GM18508 (cell line): Measurements from ENCODE around the gene RBPJ.
"Not testable (repeated sequence)": the region's sequence is repeated elsewhere in the genome, so short reads cannot be mapped to it uniquely, and the experiment has no call there.

ENCODE experiments used
- ATAC-seq: cut with Tn5 transposase; IDR thresholded peaks from one replicate; pipeline ENCODE4 v1.9.1; 2021; ENCODE audit warnings: moderate number of reproducible peaks; ENCODE audit not compliant: insufficient read depth, unreplicated experiment

RBPJ gene

GRCh38 chr4:26331380-26331950 lies 10.7 kb downstream of the RBPJ start:
- ATAC-seq, result no peak

DNA sequence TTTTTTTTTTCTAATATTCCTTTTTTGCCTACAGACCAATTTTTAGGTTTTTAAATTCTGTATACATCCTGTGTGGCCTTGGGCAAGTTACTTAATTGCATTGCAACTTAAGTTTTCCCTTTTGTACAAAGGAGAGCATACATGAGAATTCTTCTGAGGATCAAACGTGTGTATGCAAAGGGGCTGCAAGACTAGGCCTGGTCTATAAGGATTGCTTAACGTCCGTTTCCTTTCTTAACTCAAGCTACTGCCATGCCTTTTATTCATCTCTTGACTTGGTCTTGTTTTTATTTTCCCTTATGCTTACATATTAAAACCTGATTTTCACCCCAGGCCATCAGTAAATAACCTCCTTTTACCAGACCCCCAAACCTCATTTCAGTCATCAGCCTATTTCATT lies 13.6 kb downstream of the RBPJ start:
- no peak for ATAC-seq

DNA sequence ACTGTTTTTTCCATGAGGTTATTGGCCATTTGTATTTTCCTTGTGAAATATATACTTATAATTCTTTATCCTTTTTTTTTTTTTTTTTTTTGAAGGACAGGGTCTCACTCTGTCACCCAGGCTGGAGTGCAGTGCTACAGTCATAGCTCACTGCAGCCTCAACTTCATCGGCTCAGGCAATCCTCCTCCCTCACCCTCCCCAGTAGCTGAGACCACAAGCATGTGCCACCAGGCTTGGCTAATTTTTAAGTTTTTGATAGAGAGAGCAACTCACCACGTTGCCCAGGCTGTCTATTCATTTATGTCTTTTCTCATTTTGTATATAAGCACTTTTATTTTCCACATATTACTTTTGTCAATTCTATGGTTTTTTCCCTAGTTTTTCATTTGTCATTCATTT lies 16.8 kb downstream of the RBPJ start:
- ATAC-seq, result no peak

DNA sequence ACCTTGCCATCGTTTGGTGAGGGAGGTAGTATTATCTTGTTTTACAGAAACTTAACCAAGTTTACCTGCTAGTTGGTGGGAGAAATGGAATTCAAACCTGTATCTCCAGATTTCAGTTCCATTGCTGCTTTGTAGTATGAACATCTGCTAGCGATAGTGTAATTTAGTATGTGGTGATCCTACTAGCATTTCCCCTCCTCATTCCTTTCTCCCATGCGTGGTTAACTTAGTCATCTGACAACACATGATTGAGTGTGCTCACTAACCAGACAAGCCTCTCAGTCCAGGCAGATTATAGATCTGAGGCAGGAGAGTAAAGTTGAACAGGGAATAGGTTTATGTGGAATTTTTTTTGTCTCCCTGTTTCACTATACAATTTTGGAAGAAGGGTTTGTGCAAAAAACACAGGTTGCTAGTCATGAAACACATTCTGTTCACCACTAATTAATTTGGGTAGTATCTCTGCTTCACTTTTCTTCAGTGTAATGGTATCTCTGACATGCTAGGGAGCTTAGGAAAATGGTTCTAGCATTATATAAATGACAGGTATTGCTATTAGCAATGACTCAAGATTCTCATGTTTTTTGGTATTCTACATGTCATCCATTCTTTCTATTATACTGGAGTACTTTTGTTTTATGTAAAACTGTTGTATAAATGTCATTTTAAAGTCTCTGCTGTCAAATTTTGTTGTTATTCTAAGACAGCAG lies 21.7 kb downstream of the RBPJ start:
- no peak for ATAC-seq

DNA sequence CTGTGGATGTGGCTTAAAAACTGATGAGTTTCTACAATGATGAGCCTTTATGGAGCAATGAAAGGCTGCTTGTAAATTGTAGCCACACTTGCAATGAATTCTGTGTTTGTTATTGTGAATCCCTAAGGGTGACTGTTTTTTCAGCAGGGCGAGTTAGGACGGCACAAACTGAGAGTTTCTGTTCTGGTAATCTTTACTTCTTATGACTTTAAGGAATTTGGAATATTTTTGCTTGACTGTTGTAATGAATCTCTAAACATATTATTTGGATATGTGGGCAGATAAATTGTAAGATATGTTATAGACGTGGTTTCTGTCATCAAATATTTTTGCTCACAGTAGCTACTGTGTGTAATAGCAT lies 22.2 kb downstream of the RBPJ start:
- no peak for ATAC-seq

GRCh38 chr4:26344901-26345564 lies 24.2 kb downstream of the RBPJ start:
- no peak for ATAC-seq

GRCh38 chr4:26345565-26345938 lies 24.7 kb downstream of the RBPJ start:
- ATAC-seq, result no peak

DNA sequence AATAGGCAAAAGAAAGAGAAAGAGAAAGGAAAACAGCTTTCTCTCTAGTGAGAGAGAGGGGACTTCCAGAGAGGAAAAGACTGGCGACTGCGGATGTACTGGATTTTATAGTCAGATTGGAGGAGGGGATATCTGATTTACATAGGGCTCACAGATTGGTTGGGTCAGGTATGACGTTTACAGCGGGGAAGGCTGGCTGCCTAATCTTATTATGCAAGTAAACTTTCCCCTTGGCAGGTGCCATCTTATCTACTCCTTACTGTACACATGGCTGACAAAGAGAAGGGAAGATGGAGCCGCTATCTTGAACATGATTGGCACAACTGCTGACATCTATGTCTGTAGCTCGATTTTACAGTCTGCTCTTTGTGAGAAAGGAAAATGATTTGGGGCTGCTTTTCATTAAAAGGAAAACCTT lies 25.4 kb downstream of the RBPJ start:
- ATAC-seq, result no peak

- ATAC-seq, result peak; percentile 54
Measured at GRCh38 chr4:26349496-26349895, 28.7 kb downstream of the RBPJ start.

- no peak for ATAC-seq
Measured at GRCh38 chr4:26351685-26352084, 30.9 kb downstream of the RBPJ start.

- ATAC-seq, result no peak
Measured at GRCh38 chr4:26354491-26354890, 33.7 kb downstream of the RBPJ start.

DNA sequence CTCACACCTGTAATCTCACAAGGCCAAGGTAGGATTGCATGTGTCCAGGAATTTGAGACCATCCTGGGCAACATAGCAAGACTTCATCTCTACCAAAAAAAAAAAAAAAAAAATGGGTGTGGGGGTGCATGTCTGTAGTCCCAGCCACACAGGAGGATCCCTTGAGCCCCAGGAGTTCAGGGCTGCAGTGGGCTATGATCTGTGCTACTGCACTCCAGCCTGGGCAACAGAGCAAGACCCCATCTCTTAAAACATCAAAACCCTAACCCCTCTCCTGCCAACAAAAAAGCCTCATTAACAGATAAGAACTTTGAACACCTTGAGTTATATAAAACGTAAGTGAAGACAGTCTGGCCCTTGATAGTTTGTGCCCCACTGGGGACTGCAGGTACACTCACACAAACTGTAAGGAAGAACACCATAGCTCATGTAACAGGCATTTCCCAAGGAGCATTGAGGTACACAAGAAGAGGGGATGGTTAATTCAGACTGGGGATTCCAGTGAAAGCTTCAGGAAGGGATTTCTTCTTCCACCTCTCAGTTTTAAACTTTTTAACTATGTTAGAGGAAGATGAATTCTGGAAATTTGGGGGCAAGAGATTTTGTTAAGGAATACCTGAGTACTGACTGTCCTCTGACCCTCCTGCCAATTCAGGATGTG lies 34.7 kb downstream of the RBPJ start:
- no peak for ATAC-seq

DNA sequence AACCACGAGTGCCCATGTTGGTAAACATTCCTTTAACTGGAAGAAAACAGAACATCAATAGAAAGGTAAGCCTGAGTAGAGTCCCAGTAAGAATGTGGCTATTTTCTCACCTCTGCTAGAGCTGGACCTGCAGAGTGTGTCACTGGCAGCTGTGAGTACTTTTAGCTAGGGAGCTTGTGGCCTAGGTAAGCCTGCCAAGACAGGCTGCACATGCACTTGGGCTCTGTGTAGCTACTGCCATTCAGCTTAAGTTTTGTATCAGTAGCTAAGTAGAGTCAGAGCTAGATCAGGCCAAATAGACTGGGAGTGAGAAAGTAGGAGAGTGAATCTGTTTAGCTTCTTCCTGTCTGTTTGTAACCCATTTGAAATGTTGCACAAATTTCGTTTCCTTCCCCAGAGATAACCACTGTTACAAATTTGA lies 35.3 kb downstream of the RBPJ start:
- no peak for ATAC-seq

GRCh38 chr4:26359521-26359920 lies 38.7 kb downstream of the RBPJ start:
- not testable (repeated sequence) for ATAC-seq

GRCh38 chr4:26360273-26360672 lies 39.5 kb downstream of the RBPJ start:
- no peak for ATAC-seq

DNA sequence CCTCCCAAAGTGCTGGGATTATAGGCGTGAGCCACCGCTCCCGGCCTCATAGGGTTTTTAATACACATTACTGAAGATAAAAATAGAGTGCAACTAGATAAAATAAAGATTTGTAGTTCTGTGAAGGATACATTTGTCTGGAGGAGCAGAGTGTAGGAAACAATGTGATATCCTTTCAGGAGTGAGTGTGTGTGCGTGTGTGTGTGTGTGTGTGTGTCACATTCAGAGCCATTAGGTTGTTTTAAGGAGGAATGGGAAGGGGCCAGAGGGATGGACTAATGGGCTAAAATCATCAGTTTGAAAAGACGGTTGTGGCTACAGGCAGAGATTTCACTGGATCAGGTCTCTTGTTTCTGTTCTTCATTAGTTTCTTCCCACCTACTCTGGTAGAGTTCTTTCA lies 40.0 kb downstream of the RBPJ start:
- ATAC-seq, result no peak

GRCh38 chr4:26361297-26361696 lies 40.5 kb downstream of the RBPJ start:
- no peak for ATAC-seq

- ATAC-seq, result no peak
Measured at GRCh38 chr4:26362745-26363439, 42.1 kb downstream of the RBPJ start.

- no peak for ATAC-seq
Measured at GRCh38 chr4:26365537-26366150, 44.8 kb downstream of the RBPJ start.

DNA sequence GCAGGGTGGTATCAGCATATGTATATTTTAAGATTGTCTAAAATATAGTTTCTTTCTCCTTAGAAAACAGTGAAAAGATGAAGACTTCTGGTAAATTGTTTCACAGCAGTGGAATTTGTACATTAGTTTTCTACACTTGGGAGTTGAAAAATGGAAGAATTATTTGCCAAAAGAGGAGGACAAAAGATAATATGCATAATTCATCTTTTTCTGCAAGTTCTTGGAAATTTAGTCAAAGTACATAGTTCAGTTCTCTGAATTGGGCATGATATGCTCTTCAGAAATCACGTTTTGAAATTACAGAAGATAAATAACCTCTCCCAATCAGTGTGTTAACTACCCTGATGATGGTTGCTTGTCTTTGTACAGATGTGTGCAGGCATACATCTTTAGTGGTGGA lies 47.0 kb downstream of the RBPJ start:
- no peak for ATAC-seq
